Loucy (cell line): Measurements from ENCODE around the gene IGF2BP1.

Experiments used
- EZH2phosphoT487 ChIP-seq: fragments of 200-600 bp; IDR thresholded peaks from 2 replicates; pipeline ENCODE4 v1.6.1; 2018; ENCODE audit warnings: antibody characterized with exemption, mild to moderate bottlenecking, moderate library complexity, borderline replicate concordance
- TF ChIP-seq, protein P1 (sequence below): fragments of 200-600 bp; sonication (generic); conservative IDR thresholded peaks from 2 replicates; pipeline ENCODE4 v1.5.1; 2014; ENCODE audit warnings: mild to moderate bottlenecking, antibody characterized with exemption, low read length

DNA sequence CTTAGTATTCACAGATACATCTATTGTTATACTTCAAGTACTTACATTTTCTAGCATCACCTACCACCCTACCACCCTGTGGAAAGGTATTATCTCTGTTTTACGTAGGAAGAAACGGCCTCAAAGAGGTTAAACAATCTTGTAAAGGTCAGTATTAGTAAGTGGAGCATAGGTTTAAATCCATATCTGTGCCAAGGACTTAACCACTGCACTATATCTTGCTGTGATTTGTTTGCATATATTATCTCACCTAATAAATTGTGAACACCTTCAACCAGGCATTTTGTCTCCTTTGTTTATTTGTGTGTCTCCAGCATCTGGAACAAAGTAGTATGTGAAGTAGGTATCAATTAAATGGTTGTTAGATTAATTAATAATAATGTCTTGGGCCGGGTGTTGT lies 27.3 kb downstream of the IGF2BP1 start:
- TF ChIP-seq, protein P1, sequence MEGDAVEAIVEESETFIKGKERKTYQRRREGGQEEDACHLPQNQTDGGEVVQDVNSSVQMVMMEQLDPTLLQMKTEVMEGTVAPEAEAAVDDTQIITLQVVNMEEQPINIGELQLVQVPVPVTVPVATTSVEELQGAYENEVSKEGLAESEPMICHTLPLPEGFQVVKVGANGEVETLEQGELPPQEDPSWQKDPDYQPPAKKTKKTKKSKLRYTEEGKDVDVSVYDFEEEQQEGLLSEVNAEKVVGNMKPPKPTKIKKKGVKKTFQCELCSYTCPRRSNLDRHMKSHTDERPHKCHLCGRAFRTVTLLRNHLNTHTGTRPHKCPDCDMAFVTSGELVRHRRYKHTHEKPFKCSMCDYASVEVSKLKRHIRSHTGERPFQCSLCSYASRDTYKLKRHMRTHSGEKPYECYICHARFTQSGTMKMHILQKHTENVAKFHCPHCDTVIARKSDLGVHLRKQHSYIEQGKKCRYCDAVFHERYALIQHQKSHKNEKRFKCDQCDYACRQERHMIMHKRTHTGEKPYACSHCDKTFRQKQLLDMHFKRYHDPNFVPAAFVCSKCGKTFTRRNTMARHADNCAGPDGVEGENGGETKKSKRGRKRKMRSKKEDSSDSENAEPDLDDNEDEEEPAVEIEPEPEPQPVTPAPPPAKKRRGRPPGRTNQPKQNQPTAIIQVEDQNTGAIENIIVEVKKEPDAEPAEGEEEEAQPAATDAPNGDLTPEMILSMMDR: no peak
- TF ChIP-seq EZH2phosphoT487: no peak
